GM12801 (cell line): ENCODE results near the gene PRODH2.

Experiments
- TF ChIP-seq, protein P1 (sequence below): IDR thresholded peaks from one replicate; pipeline ENCODE4 v1.5.1; 2011; ENCODE audit warnings: control low read depth; ENCODE audit not compliant: insufficient read length; ENCODE audit errors: extremely low read depth

Gene PRODH2

DNA sequence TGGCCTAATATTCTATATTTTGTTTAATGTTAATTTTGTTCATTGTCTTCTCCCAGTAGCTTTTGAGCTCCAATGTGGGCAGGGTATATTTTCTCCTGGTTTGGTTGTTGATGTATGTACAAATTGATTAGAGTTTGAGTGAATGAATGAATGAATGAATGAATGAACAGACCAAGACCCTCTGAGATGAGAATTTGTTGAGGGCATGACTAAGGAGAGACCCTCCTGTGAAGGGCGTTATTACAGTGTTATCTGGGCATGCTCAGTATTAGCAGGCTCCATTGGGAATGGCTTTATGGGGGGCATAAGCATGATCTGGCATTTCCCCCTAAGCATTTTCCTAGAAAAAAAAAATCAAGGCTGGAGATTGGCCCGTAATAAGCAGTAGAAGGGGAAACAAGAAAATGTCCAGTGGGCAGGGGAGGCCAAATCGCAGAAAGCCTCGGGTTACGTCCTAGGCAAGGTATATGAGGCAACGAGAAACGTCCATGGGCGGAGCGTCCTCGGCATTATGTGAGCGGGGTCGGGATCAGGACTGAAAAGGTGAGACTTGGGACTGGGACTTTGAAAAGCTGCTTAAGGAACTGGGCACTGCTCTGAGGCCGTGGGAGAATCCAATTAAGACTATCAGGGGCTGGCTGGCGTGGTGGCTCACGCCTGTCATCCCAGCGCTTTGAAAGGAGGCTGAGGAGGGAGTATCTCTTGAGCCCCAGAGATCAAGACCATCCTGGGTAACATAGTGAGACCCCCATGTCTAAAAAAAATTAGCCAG lies 38.2 kb downstream of the PRODH2 start:
- TF ChIP-seq, protein P1, sequence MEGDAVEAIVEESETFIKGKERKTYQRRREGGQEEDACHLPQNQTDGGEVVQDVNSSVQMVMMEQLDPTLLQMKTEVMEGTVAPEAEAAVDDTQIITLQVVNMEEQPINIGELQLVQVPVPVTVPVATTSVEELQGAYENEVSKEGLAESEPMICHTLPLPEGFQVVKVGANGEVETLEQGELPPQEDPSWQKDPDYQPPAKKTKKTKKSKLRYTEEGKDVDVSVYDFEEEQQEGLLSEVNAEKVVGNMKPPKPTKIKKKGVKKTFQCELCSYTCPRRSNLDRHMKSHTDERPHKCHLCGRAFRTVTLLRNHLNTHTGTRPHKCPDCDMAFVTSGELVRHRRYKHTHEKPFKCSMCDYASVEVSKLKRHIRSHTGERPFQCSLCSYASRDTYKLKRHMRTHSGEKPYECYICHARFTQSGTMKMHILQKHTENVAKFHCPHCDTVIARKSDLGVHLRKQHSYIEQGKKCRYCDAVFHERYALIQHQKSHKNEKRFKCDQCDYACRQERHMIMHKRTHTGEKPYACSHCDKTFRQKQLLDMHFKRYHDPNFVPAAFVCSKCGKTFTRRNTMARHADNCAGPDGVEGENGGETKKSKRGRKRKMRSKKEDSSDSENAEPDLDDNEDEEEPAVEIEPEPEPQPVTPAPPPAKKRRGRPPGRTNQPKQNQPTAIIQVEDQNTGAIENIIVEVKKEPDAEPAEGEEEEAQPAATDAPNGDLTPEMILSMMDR: no peak

DNA sequence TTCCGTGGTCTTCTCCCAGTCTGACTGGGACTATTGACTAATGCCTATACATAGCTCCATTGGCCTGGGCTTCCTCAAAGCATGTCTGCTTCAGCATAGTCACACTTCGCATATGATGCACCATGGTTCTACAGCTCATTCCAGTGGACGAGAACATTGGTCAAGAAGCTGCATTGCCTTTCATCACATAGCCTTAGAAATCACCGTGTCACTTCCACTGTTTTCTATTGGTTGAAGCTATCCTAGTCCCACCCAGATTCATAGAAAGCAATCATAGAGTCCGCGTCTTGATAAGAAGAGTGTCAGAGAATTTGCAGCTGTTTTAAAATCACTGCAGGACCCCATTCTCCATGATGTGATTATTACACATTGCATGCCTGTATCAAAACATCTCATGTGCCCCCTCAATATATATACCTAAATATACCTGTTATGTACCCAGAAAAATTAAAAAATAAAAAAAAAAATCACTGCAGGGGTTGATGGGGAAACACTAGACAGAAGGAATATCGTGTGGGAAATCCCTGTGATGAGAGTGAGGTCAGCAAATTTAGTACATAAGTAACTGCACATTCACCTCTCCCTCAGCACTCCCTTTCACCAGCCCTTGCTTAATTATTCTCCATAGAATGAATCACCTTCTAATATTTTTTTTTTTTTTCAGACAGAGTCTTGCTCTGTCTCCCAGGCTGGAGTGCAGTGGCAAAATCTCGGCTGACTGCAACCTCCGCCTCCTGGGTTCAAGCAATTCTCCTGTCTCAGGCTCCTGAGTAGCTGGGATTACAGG lies 39.4 kb downstream of the PRODH2 start:
- TF ChIP-seq, protein P1: no peak

DNA sequence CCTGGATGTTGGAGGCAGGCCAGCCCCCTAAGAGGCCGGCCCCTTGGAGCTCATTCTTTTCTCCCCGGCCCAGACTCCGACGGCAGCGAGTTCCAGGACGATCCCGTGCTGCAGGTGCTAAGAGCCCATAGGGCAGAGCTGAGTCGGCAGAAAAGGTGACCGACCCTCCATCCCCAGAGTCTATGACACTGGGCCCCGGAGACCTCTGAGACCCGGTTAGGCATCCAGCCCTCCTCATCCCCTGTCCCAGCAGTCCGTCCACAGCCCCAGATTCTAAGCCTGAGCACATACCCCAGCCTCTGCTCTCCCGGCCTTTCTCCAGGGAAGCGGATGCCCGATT lies 44.6 kb downstream of the PRODH2 start:
- TF ChIP-seq, protein P1: no peak

DNA sequence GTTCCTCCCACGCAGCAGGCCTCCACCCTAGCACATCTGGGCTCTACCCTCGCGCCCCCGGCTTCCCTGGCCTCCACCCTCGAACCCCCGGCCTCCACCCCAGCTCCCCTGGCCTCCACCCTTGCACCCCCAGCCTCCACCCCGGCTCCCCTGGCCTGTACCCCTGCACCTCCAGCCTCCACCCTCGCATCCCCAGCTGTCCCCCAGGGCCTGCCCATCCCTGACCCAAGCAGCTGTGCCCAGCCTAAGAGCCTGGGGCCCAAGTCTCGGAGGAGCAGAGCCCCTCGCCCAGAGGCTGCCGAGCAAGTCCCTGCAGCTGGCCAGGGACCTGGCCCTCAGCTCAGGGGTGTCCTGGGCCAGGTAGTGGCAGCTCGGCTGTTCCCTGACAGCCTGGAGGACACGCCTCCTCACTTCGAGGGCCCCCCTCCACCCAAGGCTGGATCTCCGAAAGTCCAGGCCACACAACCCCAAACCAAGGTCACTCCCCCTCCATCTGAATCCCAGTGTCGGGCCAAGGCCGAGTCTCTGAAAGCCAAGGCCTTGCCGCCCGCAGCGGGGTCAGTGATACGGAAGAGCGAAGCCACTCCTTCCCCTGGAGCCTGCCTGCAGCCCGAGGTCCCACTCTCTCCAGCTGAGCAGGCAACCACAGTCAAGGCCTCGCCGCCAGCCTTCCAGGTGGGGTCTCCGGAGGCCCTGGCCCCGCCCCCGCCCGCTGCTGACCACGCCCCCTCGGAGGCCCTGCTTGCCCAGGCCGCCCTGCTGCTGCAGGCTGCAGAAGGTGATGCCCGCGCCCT lies 45.2 kb downstream of the PRODH2 start:
- TF ChIP-seq, protein P1: no peak

DNA sequence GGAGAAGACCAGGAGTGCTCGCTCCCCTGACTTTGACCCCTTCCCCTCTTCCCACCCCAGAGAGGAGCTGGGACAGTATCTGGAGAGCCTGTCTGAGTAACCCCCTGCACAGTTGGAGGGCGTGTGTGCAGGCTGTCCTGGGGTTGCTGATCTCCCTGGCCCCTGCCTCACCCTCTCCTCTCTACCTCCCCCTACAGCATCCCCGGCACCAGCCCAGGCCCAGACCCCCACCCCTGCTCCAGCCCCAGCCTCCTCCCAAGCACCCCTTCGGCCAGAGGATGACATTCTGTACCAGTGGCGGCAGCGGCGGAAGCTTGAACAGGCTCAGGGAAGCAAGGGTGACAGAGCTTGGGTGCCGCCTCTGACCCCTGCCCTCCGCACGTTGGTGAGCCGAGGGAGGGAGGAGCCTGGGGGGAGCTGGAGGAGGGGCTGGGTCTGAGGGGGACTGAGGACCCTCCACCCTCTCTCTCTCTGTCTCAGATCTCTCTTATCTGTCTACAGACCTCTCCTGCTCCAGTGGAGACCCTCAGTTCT lies 46.0 kb downstream of the PRODH2 start:
- TF ChIP-seq, protein P1: no peak

DNA sequence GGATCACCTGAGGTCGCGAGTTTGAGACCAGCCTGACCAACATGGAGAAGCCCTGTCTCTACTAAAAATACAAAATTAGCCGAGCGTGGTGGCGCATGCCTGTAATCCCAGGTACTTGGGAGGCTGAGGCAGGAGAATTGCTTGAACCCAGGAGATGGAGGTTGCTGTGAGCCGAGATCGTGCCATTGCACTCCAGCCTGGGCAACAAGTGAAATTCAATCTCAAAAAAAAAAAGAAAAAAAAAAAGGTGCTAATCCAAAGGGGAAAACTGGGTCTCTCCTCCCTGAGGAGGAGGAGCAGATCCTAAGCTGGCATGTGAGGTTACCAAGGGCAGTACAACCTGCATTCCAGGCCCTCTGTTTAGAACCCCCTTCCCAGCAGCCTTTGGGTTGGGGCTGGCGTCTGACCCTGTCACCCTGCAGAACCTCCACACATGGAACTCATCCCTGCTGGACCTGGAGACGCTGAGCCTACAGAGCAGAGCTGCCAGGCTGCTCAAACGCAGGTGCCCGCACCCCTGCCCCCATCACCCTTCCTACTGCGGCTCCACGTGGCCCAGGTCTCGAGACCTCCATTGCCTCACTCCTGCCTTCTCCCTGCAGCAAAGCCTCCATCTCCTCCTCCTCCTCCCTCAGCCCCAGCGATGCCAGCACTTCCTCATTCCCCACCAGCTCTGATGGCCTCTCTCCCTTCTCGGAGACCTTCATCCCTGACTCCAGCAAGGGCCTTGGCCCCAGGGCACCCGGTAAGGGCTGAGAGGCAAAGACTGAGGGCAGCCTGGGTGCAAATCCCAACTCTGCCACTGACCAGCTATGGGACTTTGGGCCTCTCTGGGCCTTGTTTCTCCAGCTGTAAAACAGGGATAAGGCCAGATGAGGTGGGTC lies 48.0 kb downstream of the PRODH2 start:
- TF ChIP-seq, protein P1: no peak
